Measurements from ENCODE around the gene ZSCAN23. TPM values are rescaled to one million over a fixed set of nuclear protein-coding genes. Genes with fewer than 3 reads are reported as not detected.
A peak's percentile ranks its signal among the peaks of the same experiment; 100 is the strongest.

The ZSCAN23 gene
- total RNA-seq, 2 donors from 2014 or later, result 2.3 to 8.3 TPM

DNA sequence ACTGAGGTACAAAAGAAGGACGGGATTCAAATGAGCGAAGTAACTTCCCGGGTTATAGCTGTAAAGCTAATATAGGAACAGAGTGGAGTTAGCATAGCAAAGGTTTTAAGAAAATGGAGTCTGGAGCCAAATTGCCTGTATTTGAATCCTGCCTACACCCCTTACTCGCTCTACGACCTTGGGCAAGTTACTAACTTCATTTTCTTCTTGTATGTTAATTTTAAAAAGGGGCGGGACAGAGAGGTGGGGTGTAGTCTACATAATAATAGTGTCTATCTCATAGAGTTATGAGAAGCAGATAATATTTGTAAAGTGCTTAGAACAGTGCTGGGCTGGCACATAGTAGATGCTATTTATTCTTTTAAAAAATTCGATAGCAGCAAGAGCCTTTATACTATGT is 705 bp downstream of the ZSCAN23 start:
- TF ChIP-seq, protein P1, sequence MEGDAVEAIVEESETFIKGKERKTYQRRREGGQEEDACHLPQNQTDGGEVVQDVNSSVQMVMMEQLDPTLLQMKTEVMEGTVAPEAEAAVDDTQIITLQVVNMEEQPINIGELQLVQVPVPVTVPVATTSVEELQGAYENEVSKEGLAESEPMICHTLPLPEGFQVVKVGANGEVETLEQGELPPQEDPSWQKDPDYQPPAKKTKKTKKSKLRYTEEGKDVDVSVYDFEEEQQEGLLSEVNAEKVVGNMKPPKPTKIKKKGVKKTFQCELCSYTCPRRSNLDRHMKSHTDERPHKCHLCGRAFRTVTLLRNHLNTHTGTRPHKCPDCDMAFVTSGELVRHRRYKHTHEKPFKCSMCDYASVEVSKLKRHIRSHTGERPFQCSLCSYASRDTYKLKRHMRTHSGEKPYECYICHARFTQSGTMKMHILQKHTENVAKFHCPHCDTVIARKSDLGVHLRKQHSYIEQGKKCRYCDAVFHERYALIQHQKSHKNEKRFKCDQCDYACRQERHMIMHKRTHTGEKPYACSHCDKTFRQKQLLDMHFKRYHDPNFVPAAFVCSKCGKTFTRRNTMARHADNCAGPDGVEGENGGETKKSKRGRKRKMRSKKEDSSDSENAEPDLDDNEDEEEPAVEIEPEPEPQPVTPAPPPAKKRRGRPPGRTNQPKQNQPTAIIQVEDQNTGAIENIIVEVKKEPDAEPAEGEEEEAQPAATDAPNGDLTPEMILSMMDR (IDR thresholded peaks at IDR 0.05), result no peak
- TF ChIP-seq POLR2A (IDR thresholded peaks at IDR 0.05), result no peak
- 48 to 51% methylated on average over 7 of the region's 7 CpGs for WGBS, 2 donors
- ATAC-seq, result no peak

DNA sequence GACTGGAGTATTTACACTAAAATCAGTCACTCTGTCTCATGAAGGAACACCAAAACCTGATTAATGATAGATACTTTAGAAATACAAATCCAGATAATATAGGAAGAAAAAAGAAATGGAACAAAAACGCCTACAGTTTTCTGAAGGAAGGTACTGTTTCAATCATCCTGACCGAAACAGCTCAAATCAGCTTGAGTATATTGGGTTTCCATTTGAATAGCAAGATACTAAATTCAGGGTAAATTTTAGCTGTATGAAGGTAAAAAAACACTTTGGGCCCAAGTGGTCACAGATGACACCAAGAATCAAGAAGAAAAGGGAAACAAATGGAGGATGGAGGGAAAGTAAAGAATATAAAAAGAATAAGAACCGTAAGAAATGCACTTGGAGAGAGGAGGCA is 6.9 kb downstream of the ZSCAN23 start:
- no peak for DNase-seq
- no peaks in the 10 kb centered on the region for H3K36me3 ChIP-seq (replicated peaks in 1 of 2; ENCODE audit: insufficient read depth in 1 of 2, low read depth in 2 of 2)
- no peaks in the 10 kb centered on the region for H3K27me3 ChIP-seq
- H3K4me3 ChIP-seq, result no peak overlapping the region
- H3K4me1 ChIP-seq, result no peaks in the 10 kb centered on the region
- no peaks in the 10 kb centered on the region for H3K9me3 ChIP-seq
- TF ChIP-seq, protein P1 (IDR thresholded peaks at IDR 0.05), result no peak
- TF ChIP-seq POLR2A (IDR thresholded peaks at IDR 0.05), result no peak
- ATAC-seq, result no peak
- WGBS, 2 donors, result 89 to 91% methylated on average over 3 of the region's 3 CpGs
- H3K27ac ChIP-seq, result no peak overlapping the region
- intact Hi-C loops (cut with DNase I), result no loop called here

More for the DNA sequence above, 705 bp downstream of the ZSCAN23 start:
- peaks cover 0 to 15% of the 10 kb centered on the region in 2 donors for H3K27me3 ChIP-seq
- no peaks in the 10 kb centered on the region for H3K9me3 ChIP-seq
- H3K27ac ChIP-seq, result no peak overlapping the region
- no peak for DNase-seq
- H3K4me1 ChIP-seq, result peaks cover 12% of the 10 kb centered on the region
- intact Hi-C loops (cut with DNase I), result no loop called here
- H3K4me3 ChIP-seq, result peak overlapping the region in 1 of 2 donors; percentile 52
- no peaks in the 10 kb centered on the region for H3K36me3 ChIP-seq (replicated peaks in 1 of 2; ENCODE audit: insufficient read depth in 1 of 2, low read depth in 2 of 2)

DNA sequence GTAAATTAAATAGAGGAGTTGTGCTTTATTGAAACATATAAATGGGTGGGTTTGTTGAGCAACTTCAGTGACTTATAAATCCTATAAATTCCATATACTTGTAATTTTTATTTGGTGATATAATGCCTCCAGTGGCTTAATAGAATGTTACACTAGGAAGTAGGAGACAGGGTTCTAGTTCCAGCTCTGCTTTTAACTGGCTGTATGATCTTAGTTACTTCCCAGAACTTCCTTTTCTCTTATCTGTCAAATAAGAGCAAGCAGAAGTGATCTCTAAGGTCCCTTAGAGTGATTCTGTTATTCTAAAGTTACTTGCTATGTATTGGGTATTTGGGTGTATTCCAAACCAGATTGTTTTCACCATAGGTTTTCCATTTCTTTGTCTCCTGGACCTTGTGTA is 10.2 kb downstream of the ZSCAN23 start:
- no peak for ATAC-seq
- H3K27ac ChIP-seq, result no peak overlapping the region
- H3K4me3 ChIP-seq, result no peak overlapping the region
- no peaks in the 10 kb centered on the region for H3K27me3 ChIP-seq
- H3K9me3 ChIP-seq, result no peaks in the 10 kb centered on the region
- TF ChIP-seq, protein P1 (IDR thresholded peaks at IDR 0.05), result no peak
- no peak for TF ChIP-seq POLR2A (IDR thresholded peaks at IDR 0.05)
- no peaks in the 10 kb centered on the region for H3K4me1 ChIP-seq
- H3K36me3 ChIP-seq (replicated peaks in 1 of 2; ENCODE audit: insufficient read depth in 1 of 2, low read depth in 2 of 2), result no peaks in the 10 kb centered on the region
- no peak for DNase-seq
- intact Hi-C loops (cut with DNase I), result no loop called here

DNA sequence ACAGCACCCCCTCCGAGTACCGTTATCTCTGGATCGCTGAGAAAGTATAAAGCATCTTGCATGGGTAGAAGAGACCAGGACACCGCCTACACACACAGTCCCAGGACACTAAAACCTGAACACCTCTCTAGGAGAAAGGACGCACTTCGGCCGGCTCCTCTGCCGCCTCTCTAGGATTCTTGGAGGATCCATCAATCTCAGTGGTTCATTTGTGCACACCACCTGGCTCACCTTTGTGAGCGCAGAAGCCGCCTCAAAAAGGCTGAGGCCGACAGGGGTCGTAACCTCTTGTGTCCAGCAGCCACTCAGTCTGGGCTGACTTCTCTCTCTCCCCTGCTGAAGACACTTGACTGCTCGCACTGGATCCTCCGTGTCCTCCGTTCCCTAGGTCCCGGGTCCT is 13.5 kb downstream of the ZSCAN23 start:
- TF ChIP-seq, protein P1 (IDR thresholded peaks at IDR 0.05), result no peak
- TF ChIP-seq POLR2A (IDR thresholded peaks at IDR 0.05), result no peak
- no peaks in the 10 kb centered on the region for H3K36me3 ChIP-seq (replicated peaks in 1 of 2; ENCODE audit: insufficient read depth in 1 of 2, low read depth in 2 of 2)
- H3K4me1 ChIP-seq, result no peaks in the 10 kb centered on the region
- no peaks in the 10 kb centered on the region for H3K9me3 ChIP-seq
- no peak for ATAC-seq
- no peaks in the 10 kb centered on the region for H3K27me3 ChIP-seq
- H3K27ac ChIP-seq, result no peak overlapping the region
- intact Hi-C loops (cut with DNase I), result no loop called here
- H3K4me3 ChIP-seq, result no peak overlapping the region
- 84 to 89% methylated on average over 16 of the region's 16 CpGs for WGBS, 2 donors
- DNase-seq, result no peak

DNA sequence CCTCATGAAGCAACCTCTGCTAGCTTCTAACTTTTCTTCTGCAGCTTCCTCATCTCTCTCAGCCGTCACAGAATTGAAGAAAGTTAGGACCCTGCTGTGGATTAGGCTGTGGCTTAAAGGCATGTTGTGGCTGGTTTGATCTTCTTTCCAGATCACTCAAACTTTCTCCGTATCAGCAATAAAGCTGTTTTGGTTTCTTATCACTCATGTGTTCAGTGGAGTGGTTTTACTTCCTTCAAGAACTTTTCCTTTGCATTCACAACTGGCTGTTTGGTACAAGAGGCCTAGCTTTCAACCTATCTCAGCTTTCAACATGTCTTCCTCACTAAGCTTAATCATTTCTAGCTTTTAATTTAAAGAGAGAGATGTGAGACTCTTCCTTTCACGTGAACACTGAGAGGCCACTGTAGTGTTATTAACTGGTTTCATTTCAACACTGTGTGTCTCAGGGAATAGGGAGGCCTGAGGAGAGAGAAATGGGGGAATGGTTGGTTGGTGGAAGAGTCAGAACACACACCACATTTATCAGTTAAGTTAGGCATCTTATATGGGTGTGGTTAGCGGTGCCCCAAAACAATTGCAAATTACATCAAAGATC is 17.2 kb downstream of the ZSCAN23 start:
- Histone ChIP-seq H3K4me3 (no peak overlapping the region), H3K4me1 (no peaks in the 10 kb centered on the region), H3K36me3 (replicated peaks in 1 of 2; ENCODE audit: insufficient read depth in 1 of 2, low read depth in 2 of 2) (no peaks in the 10 kb centered on the region), H3K9me3 (no peaks in the 10 kb centered on the region), H3K27ac (no peak overlapping the region), H3K27me3 (no peaks in the 10 kb centered on the region)
- TF ChIP-seq POLR2A (IDR thresholded peaks at IDR 0.05), result no peak
- TF ChIP-seq, protein P1 (IDR thresholded peaks at IDR 0.05), result no peak
- 90 to 95% methylated on average over 4 of the region's 4 CpGs for WGBS, 2 donors
- no peak for ATAC-seq
- intact Hi-C loops (cut with DNase I), result no loop called here
- no peak for DNase-seq

All from body of pancreas (tissue), 4 donors.